ENCODE measurements around the gene CHMP4A. TPM values are rescaled to one million over a fixed set of nuclear protein-coding genes. Genes with fewer than 3 reads are reported as not detected.
A peak's percentile ranks its signal among the peaks of the same experiment; 100 is the strongest.

Gene CHMP4A
- total and polyA plus RNA-seq, 2 of the 13 experiments (the other 11 are each of a cell fraction or from before 2014, with no cell fraction given) = 83.6 to 113 TPM

DNA sequence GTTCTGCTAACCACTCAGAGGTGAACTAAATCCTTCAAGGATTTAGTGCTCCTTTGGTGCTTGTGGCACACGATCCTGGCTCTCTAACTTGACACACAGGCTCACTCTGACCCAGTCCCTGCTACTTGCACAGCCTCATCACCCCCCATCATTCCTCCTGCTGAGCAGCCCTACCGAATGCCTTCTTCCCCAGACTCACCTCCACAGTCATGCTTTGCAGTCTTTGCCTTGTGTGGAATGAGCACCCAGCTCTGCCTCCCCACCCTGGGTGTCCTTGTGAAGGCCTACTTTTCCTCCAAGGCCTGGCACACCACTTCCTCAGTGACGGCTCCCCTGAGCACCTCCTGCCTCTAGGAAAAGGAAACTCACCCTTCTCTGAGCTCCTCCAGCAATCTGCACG, 37.1 kb upstream of the CHMP4A start:
- POLR2A ChIA-PET = interaction anchor here (3.0 to 13.2 kb wide), 5 partner anchors 8 to 57 kb away, joined by 21 to 254 read pairs (median 41); partner anchors contain the start of genes CIDEB, DHRS1, NOP9 and RABGGTA

More for the DNA sequence above, 37.1 kb upstream of the CHMP4A start:
- Histone ChIP-seq H3K4me2 (ENCODE audit: low read depth, low read length) (no peak overlapping the region), H3K9ac (ENCODE audit: insufficient read depth, low read depth, low read length) (no peak overlapping the region), H3K79me2 (ENCODE audit: insufficient read depth, low read length) (no peaks in the 10 kb centered on the region), H4K20me1 (ENCODE audit: insufficient read depth, low read length) (no peaks in the 10 kb centered on the region), H3K36me3 (replicated peaks in 1 of 2; ENCODE audit: control insufficient read depth in 1 of 2, insufficient read depth in 2 of 2, low read length in 2 of 2) (peaks cover 0 to 1% of the 10 kb centered on the region in 2 experiments; a peak in 1 of 5 replicates), H3K4me3 (replicated peaks in 1 of 3; ENCODE audit: insufficient read depth in 1 of 3, low read depth in 2 of 3, low read length in 3 of 3) (no peak overlapping the region), H3K27ac (ENCODE audit: extremely low read length, insufficient read depth, low read length) (no peak overlapping the region), H3K4me1 (ENCODE audit: insufficient read depth, low read length) (peaks cover 21% of the 10 kb centered on the region), H2AFZ (ENCODE audit: low read length) (no peak overlapping the region), H3K27me3 (ENCODE audit: control insufficient read depth in 1 of 2, insufficient read depth in 2 of 2, low read length in 2 of 2) (no peaks in the 10 kb centered on the region), H3K9me3 (ENCODE audit: low read length) (no peaks in the 10 kb centered on the region)
- DNase-seq (ENCODE audit: low spot score) = no peak
- TF ChIP-seq SYNCRIP (IDR thresholded peaks at IDR 0.05; ENCODE audit: insufficient read depth, low read depth, low read length) (no peak), HOXA7 (CRISPR knock-in tag; IDR thresholded peaks at IDR 0.05) (no peak)
- TF ChIP-seq, protein P1, sequence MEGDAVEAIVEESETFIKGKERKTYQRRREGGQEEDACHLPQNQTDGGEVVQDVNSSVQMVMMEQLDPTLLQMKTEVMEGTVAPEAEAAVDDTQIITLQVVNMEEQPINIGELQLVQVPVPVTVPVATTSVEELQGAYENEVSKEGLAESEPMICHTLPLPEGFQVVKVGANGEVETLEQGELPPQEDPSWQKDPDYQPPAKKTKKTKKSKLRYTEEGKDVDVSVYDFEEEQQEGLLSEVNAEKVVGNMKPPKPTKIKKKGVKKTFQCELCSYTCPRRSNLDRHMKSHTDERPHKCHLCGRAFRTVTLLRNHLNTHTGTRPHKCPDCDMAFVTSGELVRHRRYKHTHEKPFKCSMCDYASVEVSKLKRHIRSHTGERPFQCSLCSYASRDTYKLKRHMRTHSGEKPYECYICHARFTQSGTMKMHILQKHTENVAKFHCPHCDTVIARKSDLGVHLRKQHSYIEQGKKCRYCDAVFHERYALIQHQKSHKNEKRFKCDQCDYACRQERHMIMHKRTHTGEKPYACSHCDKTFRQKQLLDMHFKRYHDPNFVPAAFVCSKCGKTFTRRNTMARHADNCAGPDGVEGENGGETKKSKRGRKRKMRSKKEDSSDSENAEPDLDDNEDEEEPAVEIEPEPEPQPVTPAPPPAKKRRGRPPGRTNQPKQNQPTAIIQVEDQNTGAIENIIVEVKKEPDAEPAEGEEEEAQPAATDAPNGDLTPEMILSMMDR (CRISPR knock-in tag; IDR thresholded peaks at IDR 0.05) = no peak
- TF ChIP-seq, protein P2, sequence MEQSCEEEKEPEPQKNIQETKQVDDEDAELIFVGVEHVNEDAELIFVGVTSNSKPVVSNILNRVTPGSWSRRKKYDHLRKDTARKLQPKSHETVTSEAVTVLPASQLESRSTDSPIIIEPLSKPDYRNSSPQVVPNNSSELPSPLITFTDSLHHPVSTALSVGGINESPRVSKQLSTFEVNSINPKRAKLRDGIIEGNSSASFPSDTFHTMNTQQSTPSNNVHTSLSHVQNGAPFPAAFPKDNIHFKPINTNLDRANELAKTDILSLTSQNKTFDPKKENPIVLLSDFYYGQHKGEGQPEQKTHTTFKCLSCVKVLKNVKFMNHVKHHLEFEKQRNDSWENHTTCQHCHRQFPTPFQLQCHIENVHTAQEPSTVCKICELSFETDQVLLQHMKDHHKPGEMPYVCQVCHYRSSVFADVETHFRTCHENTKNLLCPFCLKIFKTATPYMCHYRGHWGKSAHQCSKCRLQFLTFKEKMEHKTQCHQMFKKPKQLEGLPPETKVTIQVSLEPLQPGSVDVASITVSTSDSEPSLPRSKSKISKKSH (CRISPR knock-in tag; IDR thresholded peaks at IDR 0.05; ENCODE audit: borderline replicate concordance) = 0 out of 2 replicates have a peak, but pooled peaks have one; percentile 28
- in situ Hi-C loops (cut with HindIII; ENCODE audit: extremely low pct_ligation_motif_present, low pct_unique_long_range_greater_than_20kb) (no loop called here), intact Hi-C loops (cut with micrococcal nuclease; ENCODE audit: unreplicated experiment) (no loop called here)
- BruUV-seq (replicated peaks) = no TSS peak
- no peak for ATAC-seq
- FAIRE-seq = no peak
- CTCF ChIA-PET (ENCODE audit: low intra/inter-chr PET ratio, low total read pairs) = no interaction called here
- 71% methylated on average over 4 of the region's 4 CpGs for WGBS (ENCODE audit: low lambda C conversion rate)

Data from HepG2 (cell line).